Adrenal gland (tissue), 12 donors: Measurements from ENCODE around the gene ZNF428. TPM values are rescaled to one million over a fixed set of nuclear protein-coding genes. Genes with fewer than 3 reads are reported as not detected.

Experiments
- DNase-seq, 7 donors: peaks; one replicate each; pipeline ENCODE4 v3.0.0-alpha.2; 2019 to 2020
- H3K27ac ChIP-seq, 5 donors: fragments of 200-600 bp; sonication (generic) in 4 of 5; 1 replicate in 3 of 5; 2 replicates in 2 of 5; pipeline versions ENCODE4 v1.5.1 to v1.8.0; 2016 to 2020; ENCODE audit warnings: mild to moderate bottlenecking in 1 of 5
- H3K27me3 ChIP-seq: fragments of 200-600 bp; 2 replicates; pipeline ENCODE4 v1.8.0; 2021
- H3K36me3 ChIP-seq, 2 donors: fragments of 200-600 bp; replicated peaks in 1 of 2; 1 replicate in 1 of 2; 2 replicates in 1 of 2; pipeline versions ENCODE4 v1.5.1 to v1.8.0; 2018 to 2022
- H3K4me1 ChIP-seq, 2 donors: fragments of 200-600 bp; replicated peaks in 1 of 2; 1 replicate in 1 of 2; 2 replicates in 1 of 2; pipeline versions ENCODE4 v1.5.1 to v1.8.0; 2018 to 2021
- H3K4me3 ChIP-seq, 4 donors: fragments of 200-600 bp; sonication (generic) in 3 of 4; one replicate each; pipeline ENCODE4 v1.5.1; 2016 to 2018
- H3K9me3 ChIP-seq, 3 donors: fragments of 200-600 bp; sonication (generic) in 1 of 3; replicated peaks in 1 of 3; 1 replicate in 2 of 3; 2 replicates in 1 of 3; pipeline versions ENCODE4 v1.5.1 to v1.8.0; 2016 to 2021
- POLR2A ChIP-seq, 2 donors: fragments of 450-650 bp; IDR thresholded peaks; one replicate each; pipeline ENCODE4 v1.6.1; 2017; ENCODE audit warnings: antibody characterized with exemption in 2 of 2, mild to moderate bottlenecking in 2 of 2, moderate library complexity in 1 of 2
- WGBS, 4 donors: extraction: QIAGEN DNeasy Blood & Tissue Kit in 2 of 4; methylation state at CpG; one replicate each; pipeline versions ENCODE4 v1.1.5 to v1.1.7; 2013 to 2017; 5-methylcytosine and 5-hydroxymethylcytosine counted together
- intact Hi-C, 2 donors: fragments of 100-400 bp; cut with DNase I; formaldehyde crosslinking; loops; one replicate each; pipeline versions ENCODE4 v1.14.1 to v1.15.0; 2022 to 2023
- polyA plus RNA-seq, 3 donors: library from polyadenylated mRNA; stranded (reverse); fragments of 200-250 nt in 2 of 3; fragments of 350-450 nt in 1 of 3; fragmentation: Illumina TruSeq in 1 of 3; extraction: RNeasy Lipid Tissue Mini Kit (QIAGEN cat#74804) in 1 of 3; gene quantifications; one replicate each; pipeline ENCODE4 v1.2.3, GENCODE V29; 2013 to 2014
- total RNA-seq, 9 donors: library from RNA; depleted of rRNA in 4 of 9; stranded (reverse); fragments of >200 nt in 4 of 9; fragments of 120-200 nt in 1 of 9; fragmentation: NEBNext Ultra II Directional in 1 of 9; extraction: Animal tissue kit (Norgen Biotek cat#: 25700) in 1 of 9; gene quantifications; one replicate each; pipeline versions ENCODE4 v1.1.0 to v1.2.4, GENCODE V29; 2013 to 2023
- TF ChIP-seq, protein P1 (sequence below), 6 experiments: fragments of 450-650 bp in 4 of 6; fragments of 200-600 bp in 2 of 6; sonication (generic) in 1 of 6; IDR thresholded peaks; 1 replicate in 5 of 6; 2 replicates in 1 of 6; pipeline versions ENCODE4 v1.5.1 to v1.8.0; 2016 to 2021; ENCODE audit warnings: antibody characterized with exemption in 6 of 6, mild to moderate bottlenecking in 2 of 6, moderate library complexity in 1 of 6
- donor health status: healthy with polysubstance abuse.
- donor health status: Bipolar disorder and iron deficiency.
- donor health status: DM: yes; HTN: yes; CAD: no.
- donor health status: DM: no; HTN: no; CAD: no.
- donor health status: DM: no; HTN: no; CAD: no.
- donor health status: DM: yes; HTN: yes; CAD: no.

Gene ZNF428
- total and polyA plus RNA-seq, 12 donors, result 10.3 to 214 (median 58.8) TPM

DNA sequence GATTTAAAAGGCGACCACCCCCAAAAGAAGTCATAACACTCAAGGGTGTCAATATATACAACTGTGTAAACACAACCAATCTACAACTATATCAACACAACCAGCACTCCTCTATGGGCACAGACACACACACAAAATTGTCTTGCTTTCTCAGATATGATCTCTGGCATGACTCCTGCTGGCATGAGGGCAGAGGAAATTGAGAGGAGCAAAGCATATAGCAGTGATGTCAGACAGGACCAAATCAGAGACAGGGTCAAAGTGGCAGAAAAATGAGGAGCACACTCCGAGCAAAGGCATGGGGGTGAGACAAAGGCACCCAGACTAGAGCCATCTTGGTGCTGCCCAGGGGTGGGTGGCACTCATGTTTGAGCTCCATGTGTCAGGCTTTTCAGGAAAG, 33.1 kb downstream of the ZNF428 start:
- no peaks in the 10 kb centered on the region for H3K27me3 ChIP-seq
- 62 to 90% (median 63%) methylated on average over 2 of the region's 2 CpGs for WGBS, 4 donors
- H3K4me1 ChIP-seq, result peaks cover 4 to 16% of the 10 kb centered on the region in 2 donors
- no peak overlapping the region for H3K27ac ChIP-seq
- no peak for TF ChIP-seq POLR2A (IDR thresholded peaks at IDR 0.05)
- TF ChIP-seq, protein P1, sequence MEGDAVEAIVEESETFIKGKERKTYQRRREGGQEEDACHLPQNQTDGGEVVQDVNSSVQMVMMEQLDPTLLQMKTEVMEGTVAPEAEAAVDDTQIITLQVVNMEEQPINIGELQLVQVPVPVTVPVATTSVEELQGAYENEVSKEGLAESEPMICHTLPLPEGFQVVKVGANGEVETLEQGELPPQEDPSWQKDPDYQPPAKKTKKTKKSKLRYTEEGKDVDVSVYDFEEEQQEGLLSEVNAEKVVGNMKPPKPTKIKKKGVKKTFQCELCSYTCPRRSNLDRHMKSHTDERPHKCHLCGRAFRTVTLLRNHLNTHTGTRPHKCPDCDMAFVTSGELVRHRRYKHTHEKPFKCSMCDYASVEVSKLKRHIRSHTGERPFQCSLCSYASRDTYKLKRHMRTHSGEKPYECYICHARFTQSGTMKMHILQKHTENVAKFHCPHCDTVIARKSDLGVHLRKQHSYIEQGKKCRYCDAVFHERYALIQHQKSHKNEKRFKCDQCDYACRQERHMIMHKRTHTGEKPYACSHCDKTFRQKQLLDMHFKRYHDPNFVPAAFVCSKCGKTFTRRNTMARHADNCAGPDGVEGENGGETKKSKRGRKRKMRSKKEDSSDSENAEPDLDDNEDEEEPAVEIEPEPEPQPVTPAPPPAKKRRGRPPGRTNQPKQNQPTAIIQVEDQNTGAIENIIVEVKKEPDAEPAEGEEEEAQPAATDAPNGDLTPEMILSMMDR (IDR thresholded peaks at IDR 0.05), result no peak
- H3K36me3 ChIP-seq, result peaks cover 0 to 18% of the 10 kb centered on the region in 2 donors
- H3K4me3 ChIP-seq, result no peak overlapping the region
- no peak for DNase-seq
- intact Hi-C loops, result no loop called here
- H3K9me3 ChIP-seq, result no peaks in the 10 kb centered on the region

DNA sequence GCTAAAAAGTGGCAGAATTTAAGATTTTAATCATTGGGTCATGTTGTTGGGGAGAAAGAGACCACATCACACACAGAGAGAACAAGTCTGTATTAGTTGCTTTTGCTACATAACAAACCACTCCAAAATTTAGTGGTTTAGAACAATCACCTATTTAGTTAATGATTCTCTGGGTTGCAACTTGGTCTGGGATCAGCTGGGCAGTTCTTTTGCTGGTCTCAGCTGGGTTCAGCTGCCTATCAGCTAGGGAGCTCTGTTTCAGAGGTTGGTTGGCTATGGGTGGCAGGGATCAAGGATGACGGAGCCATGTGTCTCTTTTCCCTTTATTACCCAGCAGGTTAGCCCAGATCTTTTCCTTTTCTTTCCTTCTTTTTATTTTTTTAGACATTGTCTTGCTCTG, 34.9 kb downstream of the ZNF428 start:
- WGBS, 4 donors, result 94 to 100% (median 99%) methylated on average over 1 of the region's 1 CpG
- no peak for DNase-seq
- TF ChIP-seq, protein P1 (IDR thresholded peaks at IDR 0.05), result no peak
- no peak for TF ChIP-seq POLR2A (IDR thresholded peaks at IDR 0.05)
- Histone ChIP-seq H3K27me3 (no peaks in the 10 kb centered on the region), H3K27ac (peak overlapping the region in 4 of 5 donors; percentile 5 to 74 (median 50)), H3K4me3 (no peak overlapping the region), H3K9me3 (no peaks in the 10 kb centered on the region), H3K4me1 (peaks cover 4 to 24% of the 10 kb centered on the region in 2 donors), H3K36me3 (peaks cover 0 to 5% of the 10 kb centered on the region in 2 donors)
- intact Hi-C loops, result no loop called here

DNA sequence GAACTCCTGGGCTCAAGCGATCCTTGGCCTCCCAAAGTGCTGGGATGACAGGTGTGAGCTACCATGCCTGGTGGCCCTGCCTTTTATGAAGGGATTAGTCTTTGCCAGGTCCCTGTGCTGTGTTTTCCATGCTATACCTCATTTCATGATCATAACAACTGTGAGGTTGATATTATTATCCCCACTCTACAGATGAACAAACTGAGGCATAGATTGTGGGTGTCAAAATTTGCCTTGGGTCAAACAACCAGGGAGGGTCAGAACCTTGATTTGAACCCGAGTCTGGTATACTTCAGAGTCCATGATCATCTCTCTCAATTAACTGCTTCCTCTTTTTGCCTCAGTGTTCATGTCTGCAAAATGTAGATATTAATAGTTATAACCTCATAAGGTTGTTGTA, 36.9 kb downstream of the ZNF428 start:
- 86 to 96% (median 93%) methylated on average over 2 of the region's 2 CpGs for WGBS, 4 donors

DNA sequence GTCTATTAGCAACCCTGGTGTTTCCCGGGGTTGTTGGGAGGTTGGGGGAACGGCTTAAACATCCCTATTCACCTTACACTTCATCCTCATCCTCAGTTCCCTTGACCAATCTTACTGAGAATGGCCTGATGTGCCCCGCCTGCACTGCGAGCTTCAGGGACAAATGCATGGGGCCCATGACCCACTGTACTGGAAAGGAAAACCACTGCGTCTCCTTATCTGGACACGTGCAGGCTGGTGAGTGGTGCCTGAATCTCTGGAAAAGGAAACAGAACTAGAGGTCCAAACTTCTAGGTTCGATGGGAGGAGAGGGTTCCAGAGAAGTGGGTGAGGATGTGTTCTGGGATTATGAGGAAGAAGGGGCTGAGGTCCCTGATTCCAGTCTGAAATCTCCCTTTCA, 38.0 kb downstream of the ZNF428 start:
- Histone ChIP-seq H3K36me3 (no peaks in the 10 kb centered on the region), H3K27ac (peak overlapping the region in 2 of 5 donors; percentile 59 to 68), H3K4me3 (peak overlapping the region in 1 of 4 donors; percentile 50), H3K9me3 (no peaks in the 10 kb centered on the region), H3K27me3 (no peaks in the 10 kb centered on the region), H3K4me1 (peaks cover 4 to 24% of the 10 kb centered on the region in 2 donors)
- intact Hi-C loops, result no loop called here
- WGBS, 4 donors, result 32 to 56% (median 40%) methylated on average over 7 of the region's 7 CpGs
- TF ChIP-seq, protein P1 (IDR thresholded peaks at IDR 0.05), result no peak
- no peak for TF ChIP-seq POLR2A (IDR thresholded peaks at IDR 0.05)
- DNase-seq, result peak in 1 of 7 donors; percentile 56

More for the DNA sequence above, 36.9 kb downstream of the ZNF428 start:
- Histone ChIP-seq H3K27ac (no peak overlapping the region), H3K4me1 (peaks cover 4 to 24% of the 10 kb centered on the region in 2 donors), H3K27me3 (no peaks in the 10 kb centered on the region), H3K36me3 (no peaks in the 10 kb centered on the region), H3K9me3 (no peaks in the 10 kb centered on the region), H3K4me3 (no peak overlapping the region)
- intact Hi-C loops, result no loop called here
- no peak for DNase-seq
- TF ChIP-seq, protein P1 (IDR thresholded peaks at IDR 0.05), result no peak
- no peak for TF ChIP-seq POLR2A (IDR thresholded peaks at IDR 0.05)
